Neural progenitor cell (in vitro differentiated cells): ENCODE results near the gene C21orf58. TPM values are rescaled to one million over a fixed set of nuclear protein-coding genes. Genes with fewer than 3 reads are reported as not detected.

Experiments
- DNase-seq: peaks from one replicate; pipeline ENCODE4 v3.0.0-alpha.2; 2016; ENCODE audit warnings: low spot score
- H2AFZ ChIP-seq: fragments of 200-600 bp; sonication (generic); replicated peaks from 2 replicates; pipeline ENCODE4 v1.6.1; 2016; ENCODE audit warnings: antibody characterized with exemption
- H3F3A ChIP-seq: fragments of 200-600 bp; sonication (generic); 2 replicates; pipeline ENCODE4 v1.6.1; 2016; ENCODE audit warnings: antibody characterized with exemption, low read depth
- H3K27ac ChIP-seq: fragments of 200-600 bp; sonication (generic); 2 replicates; pipeline ENCODE4 v1.5.1; 2016; ENCODE audit warnings: mild to moderate bottlenecking
- H3K27me3 ChIP-seq: fragments of 200-600 bp; sonication (generic); 2 replicates; pipeline ENCODE4 v1.6.1; 2016; ENCODE audit warnings: mild to moderate bottlenecking, moderate library complexity
- H3K36me3 ChIP-seq: fragments of 200-600 bp; sonication (generic); 2 replicates; pipeline ENCODE4 v1.5.1; 2016
- H3K4me1 ChIP-seq: fragments of 200-600 bp; sonication (generic); 2 replicates; pipeline ENCODE4 v1.6.1; 2016; ENCODE audit warnings: mixed run types
- H3K4me2 ChIP-seq: fragments of 200-600 bp; sonication (generic); 2 replicates; pipeline ENCODE4 v1.6.1; 2016
- H3K4me3 ChIP-seq: fragments of 200-600 bp; sonication (generic); 2 replicates; pipeline ENCODE4 v1.5.1; 2016
- H3K79me2 ChIP-seq: fragments of 200-600 bp; sonication (generic); 2 replicates; pipeline ENCODE4 v1.6.1; 2016; ENCODE audit warnings: low read depth
- H3K9ac ChIP-seq: fragments of 200-600 bp; sonication (generic); 2 replicates; pipeline ENCODE4 v1.6.1; 2016
- H3K9me3 ChIP-seq: fragments of 200-600 bp; sonication (generic); 2 replicates; pipeline ENCODE4 v1.5.1; 2016; ENCODE audit warnings: low read depth
- H4K20me1 ChIP-seq: fragments of 200-600 bp; sonication (generic); 2 replicates; pipeline ENCODE4 v1.6.1; 2016; ENCODE audit warnings: low read depth
- H3K27ac Mint-ChIP-seq: 3 replicates; pipeline ENCODE4 v1.8.0; 2021; ENCODE audit warnings: mixed read lengths
- H3K27me3 Mint-ChIP-seq: 2 replicates; pipeline ENCODE4 v1.8.0; 2022; ENCODE audit warnings: low read depth, mild to moderate bottlenecking, inconsistent platforms, moderate library complexity, mixed read lengths; ENCODE audit not compliant: insufficient read depth
- H3K36me3 Mint-ChIP-seq: 3 replicates; pipeline ENCODE4 v1.8.0; 2021; ENCODE audit warnings: mixed read lengths
- H3K4me1 Mint-ChIP-seq: 3 replicates; pipeline ENCODE4 v1.8.0; 2021; ENCODE audit warnings: mixed read lengths
- H3K4me3 Mint-ChIP-seq: 3 replicates; pipeline ENCODE4 v1.8.0; 2021; ENCODE audit warnings: mild to moderate bottlenecking, moderate library complexity, mixed read lengths
- H3K9me3 Mint-ChIP-seq: 3 replicates; pipeline ENCODE4 v1.8.0; 2020; ENCODE audit warnings: mixed read lengths
- EZH2 ChIP-seq: fragments of 200-600 bp; sonication (generic); IDR thresholded peaks from 2 replicates; pipeline ENCODE4 v1.6.1; 2017; ENCODE audit warnings: antibody characterized with exemption, mild to moderate bottlenecking, moderate library complexity
- EZH2phosphoT487 ChIP-seq: fragments of 200-600 bp; sonication (generic); IDR thresholded peaks from 2 replicates; pipeline ENCODE4 v1.6.1; 2017; ENCODE audit warnings: antibody characterized with exemption
- total RNA-seq: library from RNA; depleted of rRNA; stranded (reverse); fragments of >200 nt; gene quantifications from 2 replicates; pipeline ENCODE4 v1.2.3, GENCODE V29; 2015; ENCODE audit warnings: low replicate concordance
- TF ChIP-seq, protein P1 (sequence below): fragments of 200-600 bp; sonication (generic); IDR thresholded peaks from 2 replicates; pipeline ENCODE4 v1.5.1; 2017; ENCODE audit warnings: antibody characterized with exemption, mild to moderate bottlenecking

C21orf58 gene
- total RNA-seq, 1 donor from 2014 or later = 26.2 TPM

DNA sequence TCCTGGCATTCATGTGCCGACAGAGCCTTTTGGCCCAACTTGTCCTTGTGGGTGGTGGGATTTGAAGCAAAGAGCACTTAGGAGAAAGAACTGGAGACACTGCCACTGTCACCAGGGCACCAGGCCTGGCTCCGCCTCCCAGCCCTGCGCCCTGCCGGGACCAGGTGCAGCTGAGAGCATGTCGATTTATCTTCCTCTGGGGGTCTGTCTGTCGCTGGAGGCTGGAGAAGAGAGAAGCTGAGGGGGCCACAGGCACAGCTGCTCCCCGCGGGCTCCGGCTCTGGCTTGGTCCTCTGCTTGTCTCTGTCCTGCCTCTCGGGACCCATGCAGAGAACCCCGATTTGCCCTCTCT, 28.5 kb upstream of the C21orf58 start:
- H3K4me1 ChIP-seq = no peaks in the 10 kb centered on the region
- Mint-ChIP-seq H3K36me3 (peaks cover 16% of the 10 kb centered on the region), H3K27ac (no peak overlapping the region), H3K4me1 (no peaks in the 10 kb centered on the region), H3K27me3 (peaks cover 2% of the 10 kb centered on the region), H3K9me3 (no peaks in the 10 kb centered on the region), H3K4me3 (no peak overlapping the region)
- no peaks in the 10 kb centered on the region for H3F3A ChIP-seq
- no peaks in the 10 kb centered on the region for H3K27me3 ChIP-seq
- no peak overlapping the region for H3K4me2 ChIP-seq
- no peak for DNase-seq
- H3K79me2 ChIP-seq = no peaks in the 10 kb centered on the region
- H3K27ac ChIP-seq = no peak overlapping the region
- no peaks in the 10 kb centered on the region for H4K20me1 ChIP-seq
- no peak overlapping the region for H3K4me3 ChIP-seq
- no peaks in the 10 kb centered on the region for H3K9me3 ChIP-seq
- no peak for TF ChIP-seq EZH2
- TF ChIP-seq, protein P1, sequence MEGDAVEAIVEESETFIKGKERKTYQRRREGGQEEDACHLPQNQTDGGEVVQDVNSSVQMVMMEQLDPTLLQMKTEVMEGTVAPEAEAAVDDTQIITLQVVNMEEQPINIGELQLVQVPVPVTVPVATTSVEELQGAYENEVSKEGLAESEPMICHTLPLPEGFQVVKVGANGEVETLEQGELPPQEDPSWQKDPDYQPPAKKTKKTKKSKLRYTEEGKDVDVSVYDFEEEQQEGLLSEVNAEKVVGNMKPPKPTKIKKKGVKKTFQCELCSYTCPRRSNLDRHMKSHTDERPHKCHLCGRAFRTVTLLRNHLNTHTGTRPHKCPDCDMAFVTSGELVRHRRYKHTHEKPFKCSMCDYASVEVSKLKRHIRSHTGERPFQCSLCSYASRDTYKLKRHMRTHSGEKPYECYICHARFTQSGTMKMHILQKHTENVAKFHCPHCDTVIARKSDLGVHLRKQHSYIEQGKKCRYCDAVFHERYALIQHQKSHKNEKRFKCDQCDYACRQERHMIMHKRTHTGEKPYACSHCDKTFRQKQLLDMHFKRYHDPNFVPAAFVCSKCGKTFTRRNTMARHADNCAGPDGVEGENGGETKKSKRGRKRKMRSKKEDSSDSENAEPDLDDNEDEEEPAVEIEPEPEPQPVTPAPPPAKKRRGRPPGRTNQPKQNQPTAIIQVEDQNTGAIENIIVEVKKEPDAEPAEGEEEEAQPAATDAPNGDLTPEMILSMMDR = no peak
- TF ChIP-seq EZH2phosphoT487 = no peak
- no peak overlapping the region for H3K9ac ChIP-seq
- H3K36me3 ChIP-seq = no peaks in the 10 kb centered on the region
- no peak overlapping the region for H2AFZ ChIP-seq

DNA sequence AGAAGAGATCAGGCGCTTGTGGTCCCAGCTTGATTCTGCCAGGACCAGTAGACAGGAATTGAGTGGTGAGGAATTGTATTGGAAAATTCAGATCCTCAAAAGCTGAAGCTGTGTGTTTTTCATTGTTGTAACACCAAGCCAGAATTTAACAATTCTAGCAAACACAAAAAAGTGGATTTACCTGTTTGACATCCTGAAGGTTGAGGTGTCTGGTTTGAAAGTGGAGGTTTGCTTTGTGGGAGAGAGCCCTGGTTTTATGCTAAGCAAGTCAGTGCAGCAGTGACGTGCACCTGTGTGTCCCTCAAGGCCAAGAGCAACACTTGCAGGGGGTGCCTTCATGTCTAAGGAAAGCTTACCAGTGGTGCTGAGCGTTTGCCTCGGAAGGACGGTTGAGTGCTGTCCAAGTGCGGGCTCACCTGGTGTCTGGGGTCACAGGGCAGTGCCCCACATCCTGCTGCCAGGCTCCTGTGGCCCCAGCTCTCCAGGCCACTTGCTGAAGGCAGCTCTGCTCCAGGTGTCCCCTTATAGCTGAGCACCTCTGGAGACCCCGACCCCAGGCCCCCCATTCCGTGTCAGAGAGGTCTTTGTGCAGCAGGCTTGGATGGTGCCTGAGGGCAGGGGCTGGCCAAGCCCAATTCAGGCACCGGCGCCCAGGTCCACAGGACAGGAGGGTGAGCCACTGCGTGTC, 27.9 kb upstream of the C21orf58 start:
- DNase-seq = no peak
- Histone ChIP-seq H3K27ac (no peak overlapping the region), H3F3A (no peaks in the 10 kb centered on the region), H3K79me2 (no peaks in the 10 kb centered on the region), H2AFZ (no peak overlapping the region), H3K9me3 (no peaks in the 10 kb centered on the region), H3K27me3 (no peaks in the 10 kb centered on the region), H3K4me1 (no peaks in the 10 kb centered on the region), H3K4me2 (no peak overlapping the region), H3K9ac (no peak overlapping the region), H4K20me1 (no peaks in the 10 kb centered on the region), H3K4me3 (no peak overlapping the region), H3K36me3 (no peaks in the 10 kb centered on the region)
- no peak overlapping the region for H3K4me3 Mint-ChIP-seq
- H3K4me1 Mint-ChIP-seq = no peaks in the 10 kb centered on the region
- H3K27me3 Mint-ChIP-seq = peaks cover 2% of the 10 kb centered on the region
- H3K9me3 Mint-ChIP-seq = no peaks in the 10 kb centered on the region
- TF ChIP-seq, protein P1 = no peak
- no peak for TF ChIP-seq EZH2phosphoT487
- no peak for TF ChIP-seq EZH2
- H3K36me3 Mint-ChIP-seq = peaks cover 16% of the 10 kb centered on the region
- no peak overlapping the region for H3K27ac Mint-ChIP-seq

DNA sequence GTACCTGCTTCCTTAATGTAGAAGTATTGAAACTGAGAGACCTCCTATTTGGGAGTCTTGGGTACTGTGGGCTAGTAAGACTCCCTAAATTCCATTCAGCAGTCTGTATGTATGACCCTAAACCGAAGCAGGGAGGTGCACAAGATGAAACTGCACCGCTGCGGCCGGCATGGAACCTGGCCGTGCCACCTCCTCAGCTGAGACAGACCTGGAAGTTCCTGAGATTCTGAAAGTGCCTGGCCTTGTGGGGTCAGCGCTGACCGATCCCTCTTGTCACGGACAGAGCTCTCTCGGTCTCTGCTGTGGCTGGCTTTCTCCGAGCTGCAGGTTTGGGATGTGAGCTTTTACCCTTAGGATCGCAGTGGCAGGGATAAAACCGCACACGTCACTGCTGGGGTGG, 27.3 kb upstream of the C21orf58 start:
- no peaks in the 10 kb centered on the region for H3K79me2 ChIP-seq
- no peak overlapping the region for H3K4me3 ChIP-seq
- Mint-ChIP-seq H3K27me3 (peaks cover 2% of the 10 kb centered on the region), H3K4me3 (no peak overlapping the region), H3K27ac (no peak overlapping the region), H3K9me3 (no peaks in the 10 kb centered on the region), H3K36me3 (peaks cover 17% of the 10 kb centered on the region), H3K4me1 (no peaks in the 10 kb centered on the region)
- H3K36me3 ChIP-seq = no peaks in the 10 kb centered on the region
- no peak for DNase-seq
- no peak overlapping the region for H2AFZ ChIP-seq
- H3F3A ChIP-seq = no peaks in the 10 kb centered on the region
- TF ChIP-seq EZH2phosphoT487 (no peak), EZH2 (no peak)
- TF ChIP-seq, protein P1 = no peak
- H3K4me1 ChIP-seq = no peaks in the 10 kb centered on the region
- no peak overlapping the region for H3K9ac ChIP-seq
- no peaks in the 10 kb centered on the region for H4K20me1 ChIP-seq
- no peaks in the 10 kb centered on the region for H3K9me3 ChIP-seq
- H3K4me2 ChIP-seq = no peak overlapping the region
- H3K27me3 ChIP-seq = no peaks in the 10 kb centered on the region
- no peak overlapping the region for H3K27ac ChIP-seq
